ENCODE data around the gene TBX15.

The TBX15 gene

GRCh38 chr1:118842452-118843201 lies 145.5 kb downstream of the TBX15 start:
- H3K27ac ChIP-seq, result no peak overlapping the region

GRCh38 chr1:118841521-118841920 lies 146.6 kb downstream of the TBX15 start:
- H3K27ac ChIP-seq, result no peak overlapping the region
- TF ChIP-seq ZFX (IDR thresholded peaks at IDR 0.05) (no peak), CTCF (conservative IDR thresholded peaks at IDR 0.05) (no peak)

More at GRCh38 chr1:118842452-118843201, 145.5 kb downstream of the TBX15 start:
- TF ChIP-seq ZFX (IDR thresholded peaks at IDR 0.05) (no peak), CTCF (conservative IDR thresholded peaks at IDR 0.05) (no peak)
